Peyer's patch (tissue), 4 donors: ENCODE data around the gene SCFD2. TPM values are rescaled to one million over a fixed set of nuclear protein-coding genes. Genes with fewer than 3 reads are reported as not detected.

ENCODE experiments used
- DNase-seq, 3 donors: peaks; one replicate each; pipeline ENCODE4 v3.0.0-alpha.2; 2017 to 2019
- H3K27ac ChIP-seq, 4 donors: fragments of 200-600 bp; sonication (generic); one replicate each; pipeline ENCODE4 v1.5.1; 2016 to 2019
- H3K27me3 ChIP-seq, 2 donors: fragments of 200-600 bp; sonication (generic); one replicate each; pipeline ENCODE4 v1.5.1; 2019
- H3K36me3 ChIP-seq, 3 donors: fragments of 200-600 bp; sonication (generic); one replicate each; pipeline ENCODE4 v1.5.1; 2016 to 2019
- H3K4me1 ChIP-seq, 4 donors: fragments of 200-600 bp; sonication (generic); one replicate each; pipeline ENCODE4 v1.5.1; 2016 to 2019
- H3K4me3 ChIP-seq, 4 donors: fragments of 200-600 bp; sonication (generic); 1 replicate in 3 of 4; 2 replicates in 1 of 4; pipeline ENCODE4 v1.5.1; 2016 to 2019; ENCODE audit warnings: mild to moderate bottlenecking in 1 of 4
- H3K9me3 ChIP-seq, 4 donors: fragments of 200-600 bp; sonication (generic); one replicate each; pipeline ENCODE4 v1.5.1; 2016 to 2019; ENCODE audit warnings: mild to moderate bottlenecking in 1 of 4
- POLR2A ChIP-seq, 2 donors: fragments of 450-650 bp; IDR thresholded peaks; one replicate each; pipeline ENCODE4 v1.5.1; 2017; ENCODE audit warnings: antibody characterized with exemption in 2 of 2, mild to moderate bottlenecking in 2 of 2, moderate library complexity in 2 of 2
- total RNA-seq, 4 donors: library from RNA; depleted of rRNA; stranded (reverse); fragments of >200 nt; gene quantifications; one replicate each; pipeline ENCODE4 v1.1.0, GENCODE V29; 2016
- TF ChIP-seq, protein P1 (sequence below), 6 experiments: fragments of 450-650 bp in 4 of 6; fragments of 200-600 bp in 2 of 6; sonication (generic) in 1 of 6; IDR thresholded peaks; one replicate each; pipeline ENCODE4 v1.5.1; 2017 to 2019; ENCODE audit warnings: antibody characterized with exemption in 6 of 6, mild to moderate bottlenecking in 3 of 6, moderate library complexity in 1 of 6

The SCFD2 gene
- total RNA-seq, 4 donors from 2014 or later = 17.3 to 165 (median 30.1) TPM

DNA sequence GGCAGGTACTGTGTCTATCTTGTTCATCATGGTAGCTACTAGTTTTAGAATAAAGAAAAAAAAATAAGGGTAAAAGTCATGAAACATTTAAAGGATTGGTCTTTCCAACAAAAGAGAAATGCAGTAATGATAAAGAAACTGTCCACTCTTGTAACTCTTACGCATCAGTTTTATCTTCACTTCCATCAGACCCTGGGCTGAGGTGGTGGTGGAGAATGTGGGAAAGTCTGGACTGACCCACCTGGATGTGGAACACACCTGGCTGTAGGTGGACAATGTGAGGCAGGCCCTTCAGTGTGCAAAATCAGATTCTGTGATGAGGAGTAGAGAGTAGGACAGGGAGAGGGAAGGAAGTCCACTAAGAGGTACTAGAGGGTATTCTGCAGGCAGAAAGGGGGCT, 375.2 kb downstream of the SCFD2 start:
- Histone ChIP-seq H3K27me3 (no peaks in the 10 kb centered on the region), H3K4me3 (no peak overlapping the region), H3K27ac (no peak overlapping the region), H3K36me3 (no peaks in the 10 kb centered on the region), H3K9me3 (no peaks in the 10 kb centered on the region), H3K4me1 (no peaks in the 10 kb centered on the region)
- DNase-seq = no peak
- TF ChIP-seq, protein P1, sequence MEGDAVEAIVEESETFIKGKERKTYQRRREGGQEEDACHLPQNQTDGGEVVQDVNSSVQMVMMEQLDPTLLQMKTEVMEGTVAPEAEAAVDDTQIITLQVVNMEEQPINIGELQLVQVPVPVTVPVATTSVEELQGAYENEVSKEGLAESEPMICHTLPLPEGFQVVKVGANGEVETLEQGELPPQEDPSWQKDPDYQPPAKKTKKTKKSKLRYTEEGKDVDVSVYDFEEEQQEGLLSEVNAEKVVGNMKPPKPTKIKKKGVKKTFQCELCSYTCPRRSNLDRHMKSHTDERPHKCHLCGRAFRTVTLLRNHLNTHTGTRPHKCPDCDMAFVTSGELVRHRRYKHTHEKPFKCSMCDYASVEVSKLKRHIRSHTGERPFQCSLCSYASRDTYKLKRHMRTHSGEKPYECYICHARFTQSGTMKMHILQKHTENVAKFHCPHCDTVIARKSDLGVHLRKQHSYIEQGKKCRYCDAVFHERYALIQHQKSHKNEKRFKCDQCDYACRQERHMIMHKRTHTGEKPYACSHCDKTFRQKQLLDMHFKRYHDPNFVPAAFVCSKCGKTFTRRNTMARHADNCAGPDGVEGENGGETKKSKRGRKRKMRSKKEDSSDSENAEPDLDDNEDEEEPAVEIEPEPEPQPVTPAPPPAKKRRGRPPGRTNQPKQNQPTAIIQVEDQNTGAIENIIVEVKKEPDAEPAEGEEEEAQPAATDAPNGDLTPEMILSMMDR (IDR thresholded peaks at IDR 0.05) = no peak
- no peak for TF ChIP-seq POLR2A (IDR thresholded peaks at IDR 0.05)

GRCh38 chr4:52989865-52990264, 376.0 kb downstream of the SCFD2 start:
- no peaks in the 10 kb centered on the region for H3K36me3 ChIP-seq

GRCh38 chr4:52987392-52988056, 378.3 kb downstream of the SCFD2 start:
- Histone ChIP-seq H3K27ac (no peak overlapping the region), H3K9me3 (no peaks in the 10 kb centered on the region), H3K27me3 (no peaks in the 10 kb centered on the region), H3K4me3 (no peak overlapping the region), H3K4me1 (no peaks in the 10 kb centered on the region), H3K36me3 (no peaks in the 10 kb centered on the region)
- DNase-seq = no peak
- TF ChIP-seq, protein P1 (IDR thresholded peaks at IDR 0.05) = no peak
- TF ChIP-seq POLR2A (IDR thresholded peaks at IDR 0.05) = no peak

More at GRCh38 chr4:52989865-52990264, 376.0 kb downstream of the SCFD2 start:
- DNase-seq = no peak
- Histone ChIP-seq H3K4me1 (no peaks in the 10 kb centered on the region), H3K4me3 (no peak overlapping the region), H3K9me3 (no peaks in the 10 kb centered on the region), H3K27ac (no peak overlapping the region), H3K27me3 (no peaks in the 10 kb centered on the region)
- TF ChIP-seq, protein P1 (IDR thresholded peaks at IDR 0.05) = no peak

GRCh38 chr4:52984462-52984881, 381.4 kb downstream of the SCFD2 start:
- no peaks in the 10 kb centered on the region for H3K27me3 ChIP-seq
- TF ChIP-seq, protein P1 (IDR thresholded peaks at IDR 0.05) = no peak
- no peaks in the 10 kb centered on the region for H3K36me3 ChIP-seq
- H3K9me3 ChIP-seq = no peaks in the 10 kb centered on the region
- no peak overlapping the region for H3K4me3 ChIP-seq
- no peak overlapping the region for H3K27ac ChIP-seq
- DNase-seq = no peak
- no peaks in the 10 kb centered on the region for H3K4me1 ChIP-seq

DNA sequence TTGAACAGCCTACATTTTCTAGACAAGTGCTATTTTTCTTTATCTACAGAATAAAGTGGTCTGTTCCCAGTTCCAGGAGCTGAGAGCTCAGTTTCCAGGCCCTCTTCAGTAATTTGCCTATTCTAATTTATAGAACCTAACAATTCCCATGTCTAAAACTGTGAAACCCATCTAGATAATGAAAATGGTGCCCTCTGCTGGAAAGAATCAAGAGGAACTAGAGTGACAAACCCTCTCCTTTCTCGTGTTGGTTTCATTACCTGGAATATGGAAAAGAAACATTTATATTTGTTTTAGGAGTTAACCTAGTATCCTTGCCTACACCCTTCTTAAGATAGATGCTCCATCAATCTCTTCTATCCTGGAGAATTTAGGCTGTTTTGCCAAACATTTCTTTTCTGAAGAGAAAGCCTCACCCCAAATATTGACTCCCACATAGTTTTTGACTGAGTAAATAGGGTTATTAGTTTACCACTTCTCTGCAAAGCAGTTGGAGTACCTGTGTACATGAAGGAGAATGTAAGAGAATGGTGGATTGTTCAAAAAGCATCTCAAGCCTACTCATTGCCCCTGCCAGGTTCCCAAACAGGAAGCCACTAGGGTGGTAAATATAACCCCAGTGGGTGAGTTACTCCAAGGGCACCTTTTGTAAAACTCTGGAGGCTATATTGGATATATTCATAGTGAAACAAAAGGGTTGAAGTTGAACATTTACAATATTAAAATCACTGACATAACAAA, 382.1 kb downstream of the SCFD2 start:
- TF ChIP-seq, protein P1 (IDR thresholded peaks at IDR 0.05) = peak in 5 of 6 experiments; percentile 45 to 82 (median 69)
- TF ChIP-seq POLR2A (IDR thresholded peaks at IDR 0.05) = no peak
- Histone ChIP-seq H3K27ac (no peak overlapping the region), H3K27me3 (no peaks in the 10 kb centered on the region), H3K4me1 (no peaks in the 10 kb centered on the region), H3K36me3 (no peaks in the 10 kb centered on the region), H3K9me3 (no peaks in the 10 kb centered on the region), H3K4me3 (no peak overlapping the region)
- no peak for DNase-seq
